Fibroblast of lung (primary cell): ENCODE measurements around the gene HHAT. TPM values are rescaled to one million over a fixed set of nuclear protein-coding genes. Genes with fewer than 3 reads are reported as not detected.

Source experiments
- DNase-seq, 2 donors: peaks; one replicate each; pipeline versions ENCODE4 v3.0.0 to v3.0.0-alpha.2; 2010; ENCODE audit warnings: low read depth in 2 of 2
- H2AFZ ChIP-seq: 2 replicates; pipeline ENCODE4 v1.5.1; 2012; ENCODE audit warnings: low read length, control low read depth, inconsistent platforms
- H3K27ac ChIP-seq: 2 replicates; pipeline ENCODE4 v1.5.1; 2011; ENCODE audit warnings: low read length, control low read depth; ENCODE audit not compliant: insufficient read depth
- H3K27me3 ChIP-seq: 2 replicates; pipeline ENCODE4 v1.5.1; 2011; ENCODE audit warnings: mild to moderate bottlenecking, low read length; ENCODE audit not compliant: control insufficient read depth, insufficient read depth
- H3K36me3 ChIP-seq: 2 replicates; pipeline ENCODE4 v1.5.1; 2011; ENCODE audit warnings: low read length; ENCODE audit not compliant: control insufficient read depth, insufficient read depth
- H3K4me1 ChIP-seq: 2 replicates; pipeline ENCODE4 v1.5.1; 2011; ENCODE audit warnings: low read length; ENCODE audit not compliant: control insufficient read depth, insufficient read depth; ENCODE audit errors: extremely low read depth
- H3K4me2 ChIP-seq: 2 replicates; pipeline ENCODE4 v1.5.1; 2011; ENCODE audit warnings: low read length, control low read depth; ENCODE audit not compliant: insufficient read depth; ENCODE audit errors: extremely low read depth
- H3K4me3 ChIP-seq, 4 experiments: fragments of 200-600 bp in 1 of 4; sonication (generic) in 1 of 4; replicated peaks in 1 of 4; 2 replicates each; pipeline ENCODE4 v1.5.1; 2011 to 2016; ENCODE audit warnings: low read length in 4 of 4, low read depth in 3 of 4, mild to moderate bottlenecking in 3 of 4, control low read depth in 2 of 4, inconsistent platforms in 1 of 4, mixed read lengths in 1 of 4; ENCODE audit not compliant: insufficient read depth in 1 of 4; ENCODE audit errors: control extremely low read depth in 1 of 4
- H3K79me2 ChIP-seq: 2 replicates; pipeline ENCODE4 v1.5.1; 2012; ENCODE audit warnings: mild to moderate bottlenecking, low read length, inconsistent platforms; ENCODE audit not compliant: control insufficient read depth, insufficient read depth
- H3K9ac ChIP-seq: 2 replicates; pipeline ENCODE4 v1.5.1; 2011; ENCODE audit warnings: mild to moderate bottlenecking, low read length, control low read depth; ENCODE audit not compliant: insufficient read depth
- H3K9me3 ChIP-seq: 2 replicates; pipeline ENCODE4 v1.5.1; 2012; ENCODE audit warnings: low read depth, low read length; ENCODE audit not compliant: control insufficient read depth, insufficient read depth
- H4K20me1 ChIP-seq: 2 replicates; pipeline ENCODE4 v1.5.1; 2011; ENCODE audit warnings: low read length; ENCODE audit not compliant: control insufficient read depth, insufficient read depth; ENCODE audit errors: extremely low read depth
- CTCF ChIP-seq, 2 donors: IDR thresholded peaks in 1 of 2; conservative IDR thresholded peaks in 1 of 2; 1 replicate in 1 of 2; 2 replicates in 1 of 2; pipeline ENCODE4 v1.5.1; 2011 to 2012; ENCODE audit warnings: low read length in 2 of 2, control low read depth in 1 of 2, inconsistent platforms in 1 of 2, low read depth in 1 of 2, mild to moderate bottlenecking in 1 of 2
- EZH2 ChIP-seq: IDR thresholded peaks from 2 replicates; pipeline ENCODE4 v1.5.1; 2012; ENCODE audit warnings: low read length, control low read depth, mild to moderate bottlenecking; ENCODE audit errors: missing control alignments
- polyA plus RNA-seq, 2 donors: library from polyadenylated mRNA; depleted of rRNA in 1 of 2; stranded (reverse) in 1 of 2; unstranded in 1 of 2; fragments of >200 nt; gene quantifications; 2 replicates each; pipeline ENCODE4 v1.2.1, GENCODE V29; 2011 to 2012; ENCODE audit warnings: missing spikeins in 1 of 2
- total RNA-seq: library from RNA; depleted of rRNA; stranded (reverse); fragments of >200 nt; gene quantifications from 2 replicates; pipeline ENCODE4 v1.2.1, GENCODE V29; 2014

HHAT gene
- total and polyA plus RNA-seq, 2 donors (not counting 1 experiment from before 2014, with no cell fraction given): 3.6 to 4.8 TPM

GRCh38 chr1:210723646-210724045, 394.9 kb downstream of the HHAT start:
- H3K4me1 ChIP-seq: no peaks in the 10 kb centered on the region
- H3K4me3 ChIP-seq: no peak overlapping the region
- H3K27me3 ChIP-seq: no peaks in the 10 kb centered on the region
- no peaks in the 10 kb centered on the region for H3K9me3 ChIP-seq
- no peak overlapping the region for H3K4me2 ChIP-seq
- H2AFZ ChIP-seq: no peak overlapping the region
- no peaks in the 10 kb centered on the region for H3K36me3 ChIP-seq
- H3K27ac ChIP-seq: no peak overlapping the region
- TF ChIP-seq EZH2 (no peak), CTCF (conservative IDR thresholded peaks at IDR 0.05 in 1 of 2, IDR thresholded peaks at IDR 0.05 in 1 of 2; ENCODE audit: low read depth in 1 of 2, low read length in 2 of 2) (no peak)
- no peaks in the 10 kb centered on the region for H4K20me1 ChIP-seq
- H3K79me2 ChIP-seq: no peaks in the 10 kb centered on the region
- DNase-seq: no peak
- no peak overlapping the region for H3K9ac ChIP-seq

GRCh38 chr1:210724768-210725167, 396.1 kb downstream of the HHAT start:
- no peaks in the 10 kb centered on the region for H3K79me2 ChIP-seq
- no peak overlapping the region for H3K4me2 ChIP-seq
- H2AFZ ChIP-seq: no peak overlapping the region
- no peaks in the 10 kb centered on the region for H4K20me1 ChIP-seq
- no peaks in the 10 kb centered on the region for H3K4me1 ChIP-seq
- no peak overlapping the region for H3K4me3 ChIP-seq
- no peak for DNase-seq
- no peak overlapping the region for H3K27ac ChIP-seq
- H3K9me3 ChIP-seq: no peaks in the 10 kb centered on the region
- no peak overlapping the region for H3K9ac ChIP-seq
- H3K27me3 ChIP-seq: no peaks in the 10 kb centered on the region
- no peak for TF ChIP-seq EZH2
- TF ChIP-seq CTCF (conservative IDR thresholded peaks at IDR 0.05 in 1 of 2, IDR thresholded peaks at IDR 0.05 in 1 of 2; ENCODE audit: low read depth in 1 of 2, low read length in 2 of 2): no peak
- no peaks in the 10 kb centered on the region for H3K36me3 ChIP-seq

Other genes starting within 250 kb of the HHAT start
- under 0.01 and 0.17 TPM in 2 replicates for gene SERTAD4, start 96.1 kb upstream of the HHAT start, total RNA-seq
- gene SERTAD4, start 96.1 kb upstream of the HHAT start, polyA plus RNA-seq: 0.87 and 7.6 TPM in 2 replicates